Activated CD8-positive, alpha-beta T cell treated with anti-CD3 and anti-CD28 coated beads, Interleukin-2, amount 10 ng/mL, durations not matched to agents 7 days and 5 days (primary cell): ENCODE measurements around the gene ZNF641. TPM values are rescaled to one million over a fixed set of nuclear protein-coding genes. Genes with fewer than 3 reads are reported as not detected.
"Not testable (repeated sequence)": the region's sequence is repeated elsewhere in the genome, so short reads cannot be mapped to it uniquely, and the experiment has no call there.

Experiments used
- ATAC-seq: fragments of 150-1000 bp; cut with Tn5 transposase; one replicate; pipeline ENCODE4 v1.10.0; 2021; ENCODE audit warnings: moderate library complexity
- CTCF ChIA-PET: fragments of 350-600 bp; sonication (Branson Sonifier 250); formaldehyde crosslinking; loops from one replicate; lab custom pipeline; 2021; ENCODE audit warnings: antibody characterized with exemption; lab: Charles Lee
- POLR2A ChIA-PET: fragments of 350-600 bp; sonication (Branson Sonifier 250); formaldehyde crosslinking; loops from one replicate; lab custom pipeline; 2021; ENCODE audit warnings: antibody characterized with exemption; lab: Charles Lee
- DNase-seq: peaks from one replicate; pipeline ENCODE4 v3.0.0-alpha.2; 2020
- H3K27ac Mint-ChIP-seq: one replicate; pipeline ENCODE4 v1.8.0; 2021; ENCODE audit warnings: mild to moderate bottlenecking, mixed read lengths
- H3K27me3 Mint-ChIP-seq: one replicate; pipeline ENCODE4 v1.8.0; 2021; ENCODE audit warnings: low read depth, mixed read lengths
- H3K36me3 Mint-ChIP-seq: one replicate; pipeline ENCODE4 v1.8.0; 2021; ENCODE audit warnings: low read depth, mixed read lengths
- H3K4me1 Mint-ChIP-seq: one replicate; pipeline ENCODE4 v1.8.0; 2021; ENCODE audit warnings: low read depth, mixed read lengths
- H3K4me3 Mint-ChIP-seq: one replicate; pipeline ENCODE4 v1.8.0; 2021; ENCODE audit warnings: mild to moderate bottlenecking, mixed read lengths
- H3K9me3 Mint-ChIP-seq: one replicate; pipeline ENCODE4 v1.8.0; 2022; ENCODE audit warnings: mixed read lengths; ENCODE audit not compliant: insufficient read depth
- total RNA-seq, 2 experiments: library from RNA; stranded (reverse); gene quantifications; one replicate each; pipeline ENCODE4 v1.2.3, GENCODE V29; 2021

ZNF641 gene
- total RNA-seq, 2 experiments from 2014 or later: 10.6 to 14.1 TPM

DNA sequence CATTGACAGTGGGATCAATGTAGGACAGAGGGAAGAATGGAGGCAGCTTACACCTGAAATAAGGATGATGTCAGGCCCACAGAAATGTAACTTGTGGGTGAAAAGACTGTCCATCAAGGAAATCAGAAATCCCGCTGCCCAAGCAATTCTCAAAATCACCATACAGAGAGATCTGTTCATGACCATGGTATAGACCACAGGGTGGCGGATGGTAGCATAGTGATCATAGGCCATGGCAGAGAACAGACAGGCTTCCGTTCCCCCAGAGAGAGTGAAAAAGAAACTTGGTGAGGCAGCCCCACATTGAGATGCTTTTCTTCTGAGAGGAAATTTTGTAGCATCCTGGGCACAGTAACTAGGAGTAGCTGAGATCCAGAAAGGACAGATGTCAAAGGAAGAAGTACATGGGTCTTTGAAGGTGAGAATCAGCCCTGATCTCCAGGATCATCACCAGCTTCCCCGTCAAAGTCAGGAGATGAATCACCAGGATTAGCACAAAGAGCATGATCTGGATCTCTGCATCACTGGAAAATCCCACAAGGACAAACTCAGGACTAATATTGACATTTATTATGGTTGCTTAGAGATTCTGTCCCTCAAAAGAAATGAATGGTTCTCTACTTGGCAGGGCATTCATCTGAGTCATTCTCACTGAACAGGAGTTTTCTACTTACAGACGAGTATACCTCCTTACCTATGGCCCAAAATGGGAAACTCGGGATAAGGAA, 5.5 kb upstream of the ZNF641 start:
- DNase-seq (no peak), ATAC-seq (no peak)
- Mint-ChIP-seq H3K4me3 (no peak overlapping the region), H3K9me3 (no peaks in the 10 kb centered on the region), H3K27me3 (peaks cover 3% of the 10 kb centered on the region), H3K27ac (no peak overlapping the region), H3K36me3 (no peaks in the 10 kb centered on the region), H3K4me1 (peaks cover 1% of the 10 kb centered on the region)
- ChIA-PET CTCF (no interaction called here), POLR2A (no interaction called here)

DNA sequence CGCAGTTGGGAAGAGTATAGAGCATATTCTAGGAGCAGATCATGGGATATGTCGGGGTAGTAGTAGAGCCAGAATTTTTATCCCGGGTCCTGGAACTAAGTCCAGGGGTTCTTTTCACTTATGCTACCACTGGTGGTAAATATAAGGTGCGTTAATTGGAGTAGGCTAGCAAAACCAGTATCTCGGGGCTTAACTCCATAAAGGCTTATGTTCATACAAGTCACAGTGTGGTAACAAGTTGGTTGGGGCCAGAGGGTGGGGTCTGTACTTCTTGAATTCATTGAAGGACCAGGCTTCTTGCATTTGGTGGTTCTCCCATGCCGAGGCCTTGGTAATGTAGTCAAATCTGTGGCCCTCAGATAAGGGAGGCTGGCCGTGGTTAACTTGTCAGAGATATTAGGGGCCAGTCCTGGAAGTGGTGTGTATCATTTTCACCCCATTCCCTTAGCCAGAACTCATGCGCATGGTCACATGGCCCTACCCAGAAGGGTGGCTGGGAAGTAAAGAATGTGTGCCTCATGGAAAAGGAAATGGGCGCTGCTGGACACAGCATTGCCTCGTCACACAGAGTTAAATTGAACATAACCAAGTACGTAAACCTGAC, 1.5 kb upstream of the ZNF641 start:
- Mint-ChIP-seq H3K9me3 (no peaks in the 10 kb centered on the region), H3K4me1 (peaks cover 20% of the 10 kb centered on the region), H3K27ac (no peak overlapping the region), H3K4me3 (no peak overlapping the region), H3K36me3 (peaks cover 18% of the 10 kb centered on the region), H3K27me3 (peaks cover 3% of the 10 kb centered on the region)
- ChIA-PET CTCF (no interaction called here), POLR2A (no interaction called here)
- ATAC-seq (no peak), DNase-seq (no peak)

DNA sequence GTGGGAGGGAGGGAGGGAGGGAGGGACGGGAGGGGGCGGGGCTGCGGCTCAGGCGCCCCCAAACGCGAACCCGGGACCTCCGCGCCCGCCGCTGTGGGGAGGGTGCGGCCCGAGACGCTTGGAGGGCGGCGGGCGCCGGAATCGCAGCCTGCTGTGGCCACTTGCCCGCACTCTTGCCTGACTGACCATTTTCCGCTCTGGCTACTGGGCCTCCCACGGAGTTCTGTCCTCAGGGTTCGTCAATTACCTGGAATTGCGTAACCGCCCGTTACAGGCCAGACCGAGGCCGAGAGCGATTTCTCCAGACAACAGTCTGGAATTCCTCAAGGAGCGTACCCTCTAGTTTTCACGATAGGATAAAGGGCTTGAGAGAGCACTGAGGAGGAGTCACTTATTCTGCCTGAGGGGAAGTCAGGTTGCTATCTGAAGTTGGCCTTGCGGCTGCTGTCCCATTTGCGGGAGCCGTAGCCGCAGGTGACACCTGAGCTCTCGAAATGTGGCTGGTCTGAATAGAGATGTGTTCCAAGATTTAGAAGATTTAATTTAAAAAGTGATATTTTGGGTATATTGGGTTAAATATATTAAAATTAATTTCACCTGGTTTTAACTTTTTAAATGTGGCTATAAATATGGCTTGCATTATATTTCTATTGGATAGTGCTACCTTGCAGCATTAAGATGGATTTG, 446 bp upstream of the ZNF641 start:
- H3K4me1 Mint-ChIP-seq: peaks cover 20% of the 10 kb centered on the region
- peaks cover 27% of the 10 kb centered on the region for H3K36me3 Mint-ChIP-seq
- ATAC-seq: no peak
- H3K27ac Mint-ChIP-seq: peak overlapping the region; percentile 74
- H3K9me3 Mint-ChIP-seq: no peaks in the 10 kb centered on the region
- ChIA-PET CTCF (no interaction called here), POLR2A (no interaction called here)
- no peak for DNase-seq
- peak overlapping the region; percentile 77 for H3K4me3 Mint-ChIP-seq
- H3K27me3 Mint-ChIP-seq: peaks cover 3% of the 10 kb centered on the region

DNA sequence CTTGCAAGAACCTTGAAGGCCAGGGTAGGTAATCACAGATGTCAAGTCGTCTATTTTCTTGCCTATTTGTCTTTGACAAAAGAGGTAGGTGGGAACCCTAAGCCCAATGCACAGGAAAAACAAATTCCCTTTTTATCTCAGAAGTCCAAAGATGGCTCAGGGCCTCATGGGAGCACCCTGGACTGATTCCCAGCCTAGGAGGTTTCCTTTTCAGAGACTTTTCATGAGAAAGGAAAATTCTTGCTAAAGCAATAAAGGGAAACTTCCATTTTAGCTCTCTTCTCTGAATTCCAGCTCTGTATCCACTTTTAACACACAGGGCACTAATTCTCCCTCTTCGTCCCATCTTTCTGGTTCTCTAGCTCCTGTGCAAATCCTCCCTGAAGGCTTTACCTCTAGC, 1.2 kb downstream of the ZNF641 start:
- Mint-ChIP-seq H3K4me3 (peak overlapping the region; percentile 93), H3K36me3 (peaks cover 38% of the 10 kb centered on the region), H3K4me1 (peaks cover 20% of the 10 kb centered on the region), H3K9me3 (no peaks in the 10 kb centered on the region), H3K27me3 (peaks cover 3% of the 10 kb centered on the region), H3K27ac (peak overlapping the region; percentile 92)
- POLR2A ChIA-PET: no interaction called here
- no peak for ATAC-seq
- DNase-seq: no peak
- CTCF ChIA-PET: interaction anchor here (1.2 kb wide), 2 partner anchors 107 to 152 kb away, joined by 3 read pairs; no protein-coding TSS in a partner anchor

DNA sequence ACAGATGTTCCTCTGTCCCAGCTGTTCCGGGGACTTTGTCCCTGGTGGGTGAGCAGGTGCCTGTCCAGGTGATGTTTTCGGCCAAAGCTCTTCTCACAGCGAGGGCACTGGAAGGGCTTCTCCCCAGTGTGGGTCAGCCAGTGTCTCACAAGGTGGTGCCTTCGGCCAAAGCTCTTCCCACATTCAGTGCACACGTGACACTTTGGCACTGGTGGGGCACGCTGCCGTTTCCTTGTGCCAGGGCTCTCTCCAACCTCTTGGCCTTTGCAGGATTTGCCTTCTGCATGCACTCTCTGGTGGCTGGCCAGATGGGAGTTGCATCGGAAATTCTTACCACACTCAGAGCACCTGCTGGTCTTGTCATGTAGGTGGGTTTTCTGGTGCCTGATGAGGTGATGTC, 7.7 kb downstream of the ZNF641 start:
- H3K4me3 Mint-ChIP-seq: no peak overlapping the region
- ChIA-PET POLR2A (no interaction called here), CTCF (no interaction called here)
- H3K4me1 Mint-ChIP-seq: peaks cover 8% of the 10 kb centered on the region
- no peak for DNase-seq
- no peaks in the 10 kb centered on the region for H3K27me3 Mint-ChIP-seq
- no peak overlapping the region for H3K27ac Mint-ChIP-seq
- H3K36me3 Mint-ChIP-seq: peaks cover 55% of the 10 kb centered on the region
- no peak for ATAC-seq
- no peaks in the 10 kb centered on the region for H3K9me3 Mint-ChIP-seq

DNA sequence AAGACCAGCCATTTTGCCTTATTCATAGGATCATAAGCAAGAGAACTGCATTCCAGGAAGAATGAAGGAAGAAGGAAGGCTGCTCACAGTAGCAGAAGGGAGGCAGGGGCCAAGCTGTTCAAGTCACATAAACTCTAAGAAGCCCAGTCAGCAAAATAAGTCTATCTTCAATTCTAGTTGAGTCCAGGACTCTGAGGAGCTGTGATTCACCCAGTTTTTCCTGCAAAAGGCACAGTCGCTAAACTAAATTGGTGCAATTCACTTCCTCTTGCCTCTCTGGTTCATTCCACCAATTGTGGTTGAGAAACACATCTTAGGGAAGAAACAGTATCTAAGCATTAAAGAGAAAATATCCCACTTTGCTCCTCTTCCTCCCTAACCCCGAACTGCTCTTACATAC, 9.8 kb downstream of the ZNF641 start:
- Mint-ChIP-seq H3K9me3 (peaks cover 4% of the 10 kb centered on the region), H3K27me3 (no peaks in the 10 kb centered on the region), H3K4me3 (no peak overlapping the region), H3K4me1 (peaks cover 6% of the 10 kb centered on the region), H3K27ac (no peak overlapping the region), H3K36me3 (peaks cover 45% of the 10 kb centered on the region)
- ChIA-PET CTCF (interaction anchor here (0.9 to 1.9 kb wide), 4 partner anchors 8 to 55 kb away, joined by 3 to 4 read pairs (median 4); partner anchors contain the start of gene ZNF641), POLR2A (interaction anchor here (1.0 kb wide), 1 partner anchor 12 kb away, joined by 3 read pairs; no protein-coding TSS in a partner anchor)
- no peak for DNase-seq
- no peak for ATAC-seq

DNA sequence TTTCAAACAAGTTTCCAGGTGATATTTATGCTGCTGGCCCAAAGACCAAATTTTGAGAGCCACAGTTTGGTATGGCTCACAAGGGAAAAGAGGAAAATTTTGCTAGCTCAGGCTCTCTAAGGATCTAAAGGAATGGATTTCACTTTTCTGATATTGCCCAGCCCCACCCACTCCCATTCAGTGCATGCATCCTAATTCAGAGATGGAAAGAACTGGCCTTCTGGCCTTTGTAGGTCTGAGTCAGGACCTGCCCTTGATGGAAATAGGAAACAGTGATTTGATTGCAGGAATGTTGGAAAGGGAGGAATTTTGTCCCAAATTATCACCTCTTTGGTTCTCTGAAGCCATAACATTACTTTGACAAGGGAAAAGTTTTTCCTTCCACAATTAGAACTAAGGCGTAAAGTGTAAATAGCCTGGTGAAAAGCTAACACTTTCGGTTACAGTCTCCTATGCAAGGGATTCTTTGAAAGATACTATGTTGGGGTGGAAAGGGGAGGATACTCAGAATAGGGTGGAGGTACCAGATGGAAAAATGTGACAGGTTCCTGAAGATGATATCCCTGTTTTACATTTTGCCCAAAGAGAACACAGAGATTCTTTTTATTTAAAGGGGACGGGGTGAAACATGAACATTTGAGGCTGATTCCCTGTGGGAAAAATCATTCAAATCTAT, 11.1 kb downstream of the ZNF641 start:
- peaks cover 7% of the 10 kb centered on the region for H3K9me3 Mint-ChIP-seq
- POLR2A ChIA-PET: no interaction called here
- CTCF ChIA-PET: interaction anchor here (1.2 to 1.9 kb wide), 2 partner anchors 9 to 53 kb away, joined by 4 read pairs; no protein-coding TSS in a partner anchor
- ATAC-seq: no peak
- no peak overlapping the region for H3K4me3 Mint-ChIP-seq
- H3K27ac Mint-ChIP-seq: no peak overlapping the region
- no peak for DNase-seq
- peaks cover 35% of the 10 kb centered on the region for H3K36me3 Mint-ChIP-seq
- H3K27me3 Mint-ChIP-seq: no peaks in the 10 kb centered on the region
- H3K4me1 Mint-ChIP-seq: peaks cover 6% of the 10 kb centered on the region

DNA sequence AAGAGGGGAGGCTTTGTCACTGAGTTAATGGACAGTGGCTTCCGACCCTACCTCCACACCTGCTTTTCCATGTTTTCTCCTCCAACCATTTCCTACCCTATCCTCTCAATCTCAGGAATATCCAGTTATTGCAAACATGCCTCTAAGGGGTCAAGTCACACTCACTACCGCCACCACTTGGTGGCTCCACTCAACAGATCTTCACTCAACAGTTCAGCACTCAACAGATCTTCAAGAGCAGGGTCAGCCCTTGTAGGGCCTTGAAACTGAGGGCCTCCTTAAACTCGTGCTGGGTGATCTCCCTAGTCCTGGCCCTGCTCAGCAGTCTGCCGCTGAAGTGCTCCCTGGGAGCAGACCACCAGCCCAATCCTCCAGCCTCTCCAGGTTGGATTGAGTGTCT, 14.2 kb downstream of the ZNF641 start:
- Mint-ChIP-seq H3K4me3 (no peak overlapping the region), H3K36me3 (peaks cover 15% of the 10 kb centered on the region), H3K27me3 (no peaks in the 10 kb centered on the region), H3K9me3 (peaks cover 7% of the 10 kb centered on the region), H3K27ac (no peak overlapping the region), H3K4me1 (peaks cover under 1% of the 10 kb centered on the region)
- DNase-seq (no peak), ATAC-seq (no peak)
- POLR2A ChIA-PET: no interaction called here
- CTCF ChIA-PET: no interaction called here

DNA sequence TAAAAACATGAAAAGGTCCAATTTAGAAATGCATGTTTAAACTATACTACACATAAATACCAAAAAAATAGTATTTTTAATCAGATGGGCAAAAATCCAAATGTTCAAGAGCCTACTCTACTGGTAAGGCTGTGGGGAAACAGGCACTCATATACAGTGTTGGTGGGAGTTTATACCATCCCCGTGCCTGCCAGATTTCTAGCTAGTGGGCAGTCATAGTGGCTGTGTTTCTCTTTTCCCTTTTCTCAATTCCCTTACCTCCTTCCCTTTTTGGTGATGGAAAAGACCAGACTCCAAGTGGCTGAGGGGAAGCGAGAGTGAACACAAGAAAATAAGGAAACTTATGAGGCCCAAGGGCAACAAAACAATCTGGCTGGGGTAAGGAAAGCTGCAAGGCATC, 14.7 kb downstream of the ZNF641 start:
- Mint-ChIP-seq H3K27ac (no peak overlapping the region), H3K27me3 (no peaks in the 10 kb centered on the region), H3K9me3 (peaks cover 7% of the 10 kb centered on the region), H3K36me3 (peaks cover 14% of the 10 kb centered on the region), H3K4me3 (no peak overlapping the region), H3K4me1 (no peaks in the 10 kb centered on the region)
- ATAC-seq (no peak), DNase-seq (no peak)
- ChIA-PET CTCF (no interaction called here), POLR2A (no interaction called here)

DNA sequence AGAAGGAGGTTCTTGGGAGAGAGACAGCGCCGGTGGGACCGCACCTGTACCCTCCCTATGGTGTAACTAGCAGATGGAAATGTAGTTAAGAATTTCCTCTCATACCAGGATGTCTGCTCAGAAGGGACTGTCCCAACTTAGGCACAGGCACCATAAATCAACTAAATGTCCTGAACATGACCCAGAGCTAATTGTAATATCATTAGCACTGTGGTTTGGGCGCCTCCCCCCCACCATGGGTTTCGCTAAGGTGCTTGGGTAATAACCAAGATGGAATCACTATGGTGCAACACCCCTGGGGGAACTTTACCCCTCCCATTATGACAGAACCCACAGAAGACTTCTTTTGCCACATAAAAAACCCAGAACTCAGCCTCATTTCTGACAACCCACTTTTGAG, 15.9 kb downstream of the ZNF641 start:
- DNase-seq: no peak
- Mint-ChIP-seq H3K4me1 (no peaks in the 10 kb centered on the region), H3K4me3 (no peak overlapping the region), H3K27ac (no peak overlapping the region), H3K9me3 (peaks cover 7% of the 10 kb centered on the region), H3K36me3 (peaks cover 7% of the 10 kb centered on the region), H3K27me3 (peaks cover 3% of the 10 kb centered on the region)
- ATAC-seq: no peak
- POLR2A ChIA-PET: no interaction called here
- CTCF ChIA-PET: no interaction called here

DNA sequence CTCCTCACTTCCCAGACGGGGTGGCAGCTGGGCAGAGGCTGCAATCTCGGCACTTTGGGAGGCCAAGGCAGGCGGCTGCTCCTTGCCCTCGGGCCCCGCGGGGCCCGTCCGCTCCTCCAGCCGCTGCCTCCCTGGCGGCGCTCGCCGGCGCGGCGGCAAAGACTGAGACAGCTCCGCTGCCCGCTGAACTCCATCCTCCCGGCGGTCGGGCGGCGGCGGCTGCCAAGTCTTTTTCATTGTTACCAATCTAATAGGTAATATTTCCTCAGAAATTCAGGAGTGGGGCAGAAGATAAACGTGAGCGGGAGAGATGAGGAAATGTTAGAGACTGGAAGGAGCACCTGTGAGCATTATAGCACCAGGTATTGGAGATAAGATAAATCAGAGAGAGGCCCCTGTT, 17.0 kb downstream of the ZNF641 start:
- POLR2A ChIA-PET, CTCF ChIA-PET, H3K36me3 Mint-ChIP-seq, H3K27ac Mint-ChIP-seq, H3K4me3 Mint-ChIP-seq, H3K4me1 Mint-ChIP-seq, H3K27me3 Mint-ChIP-seq, H3K9me3 Mint-ChIP-seq, ATAC-seq, DNase-seq: not testable (repeated sequence)
